ENCODE measurements around the gene SF3B3.
"Not testable (repeated sequence)": the region's sequence is repeated elsewhere in the genome, so short reads cannot be mapped to it uniquely, and the experiment has no call there.

The SF3B3 gene

GRCh38 chr16:70512456-70512855 is 11.2 kb upstream of the SF3B3 start:
- no peak for DNase-seq

GRCh38 chr16:70520612-70521297 is 2.9 kb upstream of the SF3B3 start:
- no peak for DNase-seq

GRCh38 chr16:70522216-70523075 is 1.2 kb upstream of the SF3B3 start:
- no peak for DNase-seq

GRCh38 chr16:70523076-70523742 is 407 bp upstream of the SF3B3 start, which contains the start of gene COG4:
COG4 (minus strand) TSS chr16:70523554; CDS start chr16:70523543, 11 bp downstream.
- peak; percentile 54 for DNase-seq

- not testable (repeated sequence) for DNase-seq
These were observed 796 bp downstream of the SF3B3 start for GRCh38 chr16:70524399-70524825.

- DNase-seq, result no peak
These were observed 2.8 kb downstream of the SF3B3 start for GRCh38 chr16:70526403-70526802.

- no peak for DNase-seq
These were observed 3.8 kb downstream of the SF3B3 start for GRCh38 chr16:70527315-70527996.

GRCh38 chr16:70529051-70529777 is 5.6 kb downstream of the SF3B3 start:
- no peak for DNase-seq

- DNase-seq, result not testable (repeated sequence)
These were observed 6.3 kb downstream of the SF3B3 start for GRCh38 chr16:70529954-70530353.

GRCh38 chr16:70534971-70535370 is 11.4 kb downstream of the SF3B3 start:
- DNase-seq, result no peak

GRCh38 chr16:70540994-70541393 is 17.4 kb downstream of the SF3B3 start:
- DNase-seq, result no peak

- no peak for DNase-seq
These were observed 20.9 kb downstream of the SF3B3 start for GRCh38 chr16:70544548-70544947.

- DNase-seq, result no peak
These were observed 25.3 kb downstream of the SF3B3 start for GRCh38 chr16:70548936-70549335.

- no peak for DNase-seq
These were observed 26.5 kb downstream of the SF3B3 start for GRCh38 chr16:70550082-70550481.

GRCh38 chr16:70551788-70552187 is 28.2 kb downstream of the SF3B3 start:
- no peak for DNase-seq

- no peak for DNase-seq
These were observed 29.1 kb downstream of the SF3B3 start for GRCh38 chr16:70552675-70553074.

GRCh38 chr16:70553645-70554044 is 30.0 kb downstream of the SF3B3 start:
- DNase-seq, result no peak

GRCh38 chr16:70556063-70556462 is 32.4 kb downstream of the SF3B3 start:
- DNase-seq, result no peak

- DNase-seq, result no peak
These were observed 38.0 kb downstream of the SF3B3 start for GRCh38 chr16:70561623-70562022.

GRCh38 chr16:70563636-70564035 is 40.0 kb downstream of the SF3B3 start:
- no peak for DNase-seq

- no peak for DNase-seq
These were observed 41.4 kb downstream of the SF3B3 start for GRCh38 chr16:70565053-70565452.

GRCh38 chr16:70568601-70569237 is 45.1 kb downstream of the SF3B3 start:
- no peak for DNase-seq

All from GDM1 (cell line).